Renal pelvis (tissue), 4 donors: ENCODE measurements around the gene ADPRS. TPM values are rescaled to one million over a fixed set of nuclear protein-coding genes. Genes with fewer than 3 reads are reported as not detected.
A peak's percentile ranks its signal among the peaks of the same experiment; 100 is the strongest.

Experiments used
- DNase-seq: peaks from one replicate; pipeline ENCODE4 v3.0.0-alpha.2; 2013
- polyA plus RNA-seq, 3 donors: library from polyadenylated mRNA; unstranded; fragments of 120-200 nt; gene quantifications; one replicate each; pipeline ENCODE4 v1.2.1, GENCODE V29; 2013; ENCODE audit not compliant: insufficient read length in 3 of 3

Gene ADPRS
- polyA plus RNA-seq, 3 donors = 35.6 to 40.0 (median 36.8) TPM

DNA sequence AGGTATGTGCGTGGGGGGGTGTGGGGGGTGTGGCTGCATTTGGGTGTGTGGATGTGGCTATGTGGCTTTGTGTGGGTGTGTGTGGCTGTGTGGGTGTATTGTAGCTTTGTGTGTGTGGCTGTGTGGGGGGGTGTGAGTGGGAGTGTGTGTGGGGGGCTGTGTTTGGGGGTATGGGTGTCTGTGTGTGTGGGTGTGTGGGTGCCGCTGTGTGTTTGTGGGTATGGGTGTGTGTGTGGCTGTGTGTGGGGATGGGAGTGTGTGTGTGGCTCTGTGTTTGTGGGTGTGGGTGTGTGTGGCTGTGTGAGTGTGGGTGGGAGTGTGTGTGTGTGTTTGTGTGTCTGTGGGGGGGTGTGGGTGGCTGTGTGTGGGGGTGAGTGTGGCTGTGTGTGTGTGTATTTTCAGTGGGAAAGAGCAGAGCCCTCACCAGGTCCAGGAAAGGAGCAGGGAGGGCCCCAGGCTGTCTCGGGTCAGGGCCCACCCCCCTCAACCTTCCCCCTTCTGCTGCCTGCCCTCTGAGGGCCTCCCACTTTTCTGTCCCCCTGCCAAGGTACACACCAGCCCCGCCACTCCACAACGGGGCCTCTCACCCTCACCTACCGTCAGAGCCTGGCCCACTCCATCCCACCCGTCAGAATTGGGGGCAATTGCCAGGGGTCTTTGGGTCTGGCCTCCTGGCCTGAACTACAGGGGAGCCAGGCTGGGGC is 38.3 kb downstream of the ADPRS start:
- DNase-seq = no peak

DNA sequence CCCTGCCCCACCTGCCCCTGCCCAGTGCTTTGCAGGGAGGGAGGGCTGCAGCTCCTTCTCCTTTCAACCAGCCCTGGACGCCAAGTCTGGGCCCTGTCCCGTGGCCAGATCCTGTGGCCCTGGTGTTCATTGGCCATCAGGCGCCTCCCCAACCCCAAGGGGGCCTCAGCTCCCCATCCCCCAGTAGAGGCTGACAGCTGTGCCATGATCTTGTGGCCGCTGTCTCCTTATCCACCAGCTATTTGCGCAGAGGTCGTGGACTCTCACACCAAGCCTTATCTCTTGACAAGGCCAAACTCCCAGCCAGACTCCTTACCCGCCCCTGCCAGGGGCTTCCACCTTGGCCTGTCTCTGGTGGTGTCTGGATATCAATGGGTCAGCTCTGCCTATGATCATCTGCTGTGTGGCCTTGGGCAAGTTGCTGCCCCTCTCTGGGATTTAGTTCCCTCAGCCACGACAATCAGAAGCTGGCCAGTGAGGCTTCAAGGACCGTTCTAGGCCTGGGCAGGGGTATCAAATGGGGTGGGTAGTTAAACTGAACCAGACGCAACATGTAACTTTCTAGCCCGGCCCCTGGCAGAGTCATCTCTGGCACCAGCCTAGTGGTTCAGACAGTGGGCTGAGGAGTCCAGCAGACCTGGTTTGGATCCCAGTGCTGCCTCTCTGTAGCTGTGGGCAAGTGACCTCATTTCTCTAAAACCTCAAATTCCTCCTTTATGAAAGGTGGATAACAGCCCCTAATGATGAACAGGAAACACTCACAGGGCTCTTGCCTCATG is 39.6 kb downstream of the ADPRS start:
- DNase-seq = no peak

- DNase-seq = no peak
These were observed 40.2 kb downstream of the ADPRS start for GRCh38 chr1:36128905-36129206.

DNA sequence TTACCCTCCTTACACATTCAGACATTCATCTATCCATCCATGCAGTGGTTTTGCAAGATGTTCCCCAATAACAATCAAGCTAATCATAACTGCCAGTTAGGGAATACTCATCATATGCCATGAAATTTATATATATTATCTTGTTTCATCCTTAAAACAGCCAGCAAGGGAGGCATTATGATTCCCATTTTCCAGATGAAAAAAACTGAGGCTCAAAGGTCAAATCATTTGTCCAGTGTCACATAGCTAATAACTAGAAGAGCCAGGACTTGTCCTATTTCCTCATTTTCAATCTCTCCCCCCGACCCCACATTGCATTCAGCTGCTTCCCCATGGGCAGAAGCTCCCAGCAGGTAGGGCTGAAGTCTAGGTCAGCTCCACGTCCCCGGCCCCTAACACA is 43.3 kb downstream of the ADPRS start:
- DNase-seq = no peak

- DNase-seq = no peak
These were observed 44.8 kb downstream of the ADPRS start for GRCh38 chr1:36133484-36133883.

GRCh38 chr1:36134031-36134430 is 45.3 kb downstream of the ADPRS start:
- no peak for DNase-seq

DNA sequence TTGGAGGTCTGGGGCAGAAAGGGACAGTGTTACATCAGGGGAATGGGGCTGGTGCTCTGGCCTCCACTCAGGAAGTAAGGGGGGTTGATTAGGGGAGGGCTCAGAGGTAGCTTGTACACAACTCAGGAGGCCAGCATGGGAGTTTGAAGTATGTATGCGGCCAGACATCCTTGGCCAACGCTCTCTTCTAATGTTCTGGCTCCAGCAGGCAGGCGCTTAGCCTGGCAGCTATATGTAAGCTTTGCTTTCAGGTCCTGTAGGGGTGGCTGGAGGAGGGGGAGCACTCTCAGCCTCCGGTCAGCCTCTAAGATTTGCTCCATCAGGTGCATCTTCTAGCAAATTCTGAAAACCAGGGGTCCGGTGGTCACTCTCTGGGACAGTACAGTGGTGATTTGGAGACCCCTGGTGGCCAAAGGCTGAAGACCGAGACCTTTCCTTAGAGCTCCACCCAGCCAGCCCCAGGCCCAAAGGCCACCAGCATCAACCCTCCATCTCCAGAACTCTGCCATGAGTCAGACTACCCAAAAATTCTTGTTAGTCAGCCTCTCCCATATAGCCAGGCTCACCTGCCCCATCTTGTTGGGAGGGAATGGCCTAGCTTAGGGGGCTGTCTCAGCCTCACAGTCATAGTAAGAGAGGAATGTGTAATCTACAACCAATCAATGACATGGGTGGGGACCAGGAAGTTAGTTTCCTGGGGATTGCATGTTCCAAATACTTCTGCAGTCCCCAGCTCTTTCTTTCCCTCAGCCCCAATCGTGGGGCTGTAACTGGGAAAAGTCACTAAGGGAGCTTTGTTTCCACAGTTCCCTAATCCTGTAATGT is 46.0 kb downstream of the ADPRS start:
- peak; percentile 63 for DNase-seq

DNA sequence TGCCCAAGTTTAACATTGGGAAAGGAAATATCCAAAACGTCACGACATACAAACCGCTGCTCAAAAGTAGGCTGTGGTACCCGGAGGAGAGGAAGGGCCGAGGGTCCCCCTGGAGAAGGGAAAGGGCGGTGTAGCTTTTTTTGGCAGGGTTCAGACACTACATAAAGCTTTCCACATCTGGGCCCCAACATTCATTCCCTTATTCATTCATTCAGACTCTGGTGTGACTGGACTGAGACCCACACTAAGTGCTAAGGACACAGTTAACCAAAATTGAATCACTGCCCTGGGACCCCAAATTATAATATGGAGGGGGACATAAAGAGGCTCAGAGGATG is 46.6 kb downstream of the ADPRS start:
- DNase-seq = no peak

- no peak for DNase-seq
These were observed 47.1 kb downstream of the ADPRS start for GRCh38 chr1:36135796-36136195.

DNA sequence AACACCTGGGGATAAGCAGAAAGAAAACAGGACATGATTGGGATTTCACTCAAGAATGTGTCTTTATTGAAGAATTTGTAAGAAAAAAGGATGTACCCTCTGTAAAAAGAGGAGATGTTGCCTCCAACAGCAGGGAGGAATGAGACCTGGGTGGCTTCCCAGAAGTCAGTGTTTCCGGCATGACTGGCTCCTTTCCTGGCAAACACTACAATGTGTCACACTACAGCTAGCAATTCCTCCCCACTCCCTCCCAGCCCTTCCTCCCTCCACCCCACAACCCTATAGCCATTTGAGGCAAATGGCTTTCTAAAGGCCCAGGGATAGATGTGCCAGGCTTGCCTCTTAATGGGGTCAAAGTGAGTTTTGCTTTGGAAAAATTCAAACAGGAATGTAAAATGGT is 47.8 kb downstream of the ADPRS start:
- no peak for DNase-seq

- no peak for DNase-seq
These were observed 48.5 kb downstream of the ADPRS start for GRCh38 chr1:36137226-36137625.

- no peak for DNase-seq
These were observed 49.1 kb downstream of the ADPRS start for GRCh38 chr1:36137776-36138175.

DNA sequence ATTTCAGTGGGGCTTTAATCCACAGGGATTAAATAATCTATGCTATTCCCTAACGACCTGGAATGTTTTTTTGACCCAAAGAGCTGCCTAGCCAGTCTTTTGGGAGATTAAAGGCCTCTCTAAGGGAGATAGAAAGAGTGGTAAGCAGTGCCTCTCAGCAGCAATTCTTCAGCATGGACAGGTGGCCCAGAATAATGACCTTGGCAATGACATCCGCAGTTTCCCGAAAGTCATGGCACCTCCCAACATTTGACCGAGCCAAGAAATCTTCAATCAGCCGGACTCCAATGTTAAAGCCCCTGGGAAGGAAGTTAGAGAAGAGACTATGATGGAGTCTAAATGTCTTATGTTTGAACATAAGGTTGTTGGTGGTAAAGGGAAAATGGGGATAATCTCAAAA is 50.8 kb downstream of the ADPRS start:
- DNase-seq = no peak

GRCh38 chr1:36142121-36142520 is 53.4 kb downstream of the ADPRS start:
- DNase-seq = no peak

GRCh38 chr1:36143424-36143823 is 54.7 kb downstream of the ADPRS start:
- no peak for DNase-seq

Other genes with a start within 250 kb of the ADPRS start
- gene AGO1, start 205.7 kb upstream of the ADPRS start, polyA plus RNA-seq = 10 to 100 TPM; 17.6 to 21.6 (median 21.1) TPM
- gene AGO3, start 157.8 kb upstream of the ADPRS start, polyA plus RNA-seq = 10 to 100 TPM; 11.6 to 17.5 (median 14.1) TPM
- gene TEKT2, start 4.8 kb upstream of the ADPRS start, polyA plus RNA-seq = 10 to 100 TPM; 11.1 to 17.3 (median 14.6) TPM
- gene COL8A2, start 36.3 kb downstream of the ADPRS start, polyA plus RNA-seq = 1 to 10 TPM; 1.6 to 1.9 (median 1.8) TPM
- 10 to 100 TPM; 64.2 to 74.6 (median 66.3) TPM for gene TRAPPC3, start 60.6 kb downstream of the ADPRS start, polyA plus RNA-seq
- gene MAP7D1, start 67.3 kb downstream of the ADPRS start, polyA plus RNA-seq = 10 to 100 TPM; 55.1 to 72.4 (median 67.5) TPM
- gene THRAP3, start 135.6 kb downstream of the ADPRS start, polyA plus RNA-seq = 100 to 1,000 TPM; 140 to 158 (median 140) TPM
- 10 to 100 TPM; 25.8 to 36.4 (median 33.1) TPM for gene SH3D21, start 217.5 kb downstream of the ADPRS start, polyA plus RNA-seq
- 100 to 1,000 TPM in 2 of 3 donors, 10 to 100 TPM in 1; 70.4 to 128 (median 105) TPM for gene EVA1B, start 234.8 kb downstream of the ADPRS start, polyA plus RNA-seq